GM10248 (cell line): ENCODE data around the gene LGR6.

ENCODE experiments used
- CTCF ChIA-PET: fragments of 300-600 bp; sonication (Branson Sonifier 250); formaldehyde crosslinking; extraction: SDS; loops from one replicate; lab custom pipeline; 2021; ENCODE audit warnings: antibody characterized with exemption; lab: Yijun Ruan, JAX
- POLR2A ChIA-PET: fragments of 350-650 bp; sonication (Branson Sonifier 250); formaldehyde crosslinking; extraction: SDS; loops from one replicate; lab custom pipeline; 2020; ENCODE audit warnings: antibody characterized with exemption; lab: Yijun Ruan, JAX
- DNase-seq: peaks from one replicate; pipeline ENCODE4 v3.0.0; 2012; ENCODE audit errors: extremely low spot score
- TF ChIP-seq, protein P1 (sequence below): IDR thresholded peaks from 2 replicates; pipeline ENCODE4 v1.5.1; 2012; ENCODE audit warnings: mild to moderate bottlenecking, low read depth; ENCODE audit errors: extremely low read depth, missing control alignments, control extremely low read depth

The LGR6 gene

GRCh38 chr1:202148391-202148790 is 45.2 kb upstream of the LGR6 start:
- ChIA-PET POLR2A (no interaction called here), CTCF (no interaction called here)
- TF ChIP-seq, protein P1, sequence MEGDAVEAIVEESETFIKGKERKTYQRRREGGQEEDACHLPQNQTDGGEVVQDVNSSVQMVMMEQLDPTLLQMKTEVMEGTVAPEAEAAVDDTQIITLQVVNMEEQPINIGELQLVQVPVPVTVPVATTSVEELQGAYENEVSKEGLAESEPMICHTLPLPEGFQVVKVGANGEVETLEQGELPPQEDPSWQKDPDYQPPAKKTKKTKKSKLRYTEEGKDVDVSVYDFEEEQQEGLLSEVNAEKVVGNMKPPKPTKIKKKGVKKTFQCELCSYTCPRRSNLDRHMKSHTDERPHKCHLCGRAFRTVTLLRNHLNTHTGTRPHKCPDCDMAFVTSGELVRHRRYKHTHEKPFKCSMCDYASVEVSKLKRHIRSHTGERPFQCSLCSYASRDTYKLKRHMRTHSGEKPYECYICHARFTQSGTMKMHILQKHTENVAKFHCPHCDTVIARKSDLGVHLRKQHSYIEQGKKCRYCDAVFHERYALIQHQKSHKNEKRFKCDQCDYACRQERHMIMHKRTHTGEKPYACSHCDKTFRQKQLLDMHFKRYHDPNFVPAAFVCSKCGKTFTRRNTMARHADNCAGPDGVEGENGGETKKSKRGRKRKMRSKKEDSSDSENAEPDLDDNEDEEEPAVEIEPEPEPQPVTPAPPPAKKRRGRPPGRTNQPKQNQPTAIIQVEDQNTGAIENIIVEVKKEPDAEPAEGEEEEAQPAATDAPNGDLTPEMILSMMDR: no peak
- DNase-seq: no peak

GRCh38 chr1:202149566-202149965 is 44.0 kb upstream of the LGR6 start:
- CTCF ChIA-PET: no interaction called here
- POLR2A ChIA-PET: no interaction called here
- TF ChIP-seq, protein P1: no peak
- no peak for DNase-seq

DNA sequence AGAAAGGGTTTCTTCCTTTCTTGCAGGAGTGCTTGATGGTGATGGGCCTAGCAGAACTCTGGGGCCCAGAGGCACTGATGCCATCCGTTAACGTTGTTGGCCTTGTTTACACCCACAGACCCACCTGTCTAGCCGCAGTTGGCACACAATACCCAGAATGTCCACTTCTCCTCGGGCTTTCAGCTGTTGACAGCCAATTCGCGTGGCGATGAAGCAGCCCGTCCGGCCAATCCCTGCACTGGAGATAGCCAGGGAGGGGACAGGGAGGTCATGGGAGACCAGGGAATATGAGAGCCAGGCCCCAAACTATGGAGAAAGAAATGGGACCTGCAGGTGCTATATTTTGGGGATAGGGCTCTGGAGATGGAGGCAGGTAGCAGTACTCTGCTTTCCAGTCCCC is 43.4 kb upstream of the LGR6 start:
- DNase-seq: no peak
- CTCF ChIA-PET: no interaction called here
- POLR2A ChIA-PET: no interaction called here
- TF ChIP-seq, protein P1: no peak

DNA sequence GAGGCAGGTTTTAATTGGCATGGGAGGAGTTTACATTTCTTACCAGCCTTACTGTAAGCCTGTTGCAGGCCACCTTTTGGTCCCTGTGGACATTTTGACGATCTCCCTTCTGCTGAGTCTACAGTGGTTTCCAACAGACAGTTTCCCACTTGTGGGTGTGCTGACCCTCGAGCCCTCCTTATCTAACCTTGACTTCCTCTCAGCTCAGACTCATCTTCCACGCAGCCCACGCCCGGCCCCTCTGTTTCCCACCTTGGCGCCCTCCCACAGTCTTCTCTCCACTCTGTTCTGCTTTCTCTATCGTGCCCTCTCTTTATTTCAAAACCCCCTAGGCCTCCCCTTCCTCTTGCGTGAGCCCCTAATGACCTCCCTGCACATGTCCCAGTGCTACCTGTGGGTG is 43.0 kb upstream of the LGR6 start:
- ChIA-PET CTCF (interaction anchor here (1.6 kb wide), 1 partner anchor 9 kb away, joined by 3 read pairs; the partner anchor contains the start of gene PTPN7), POLR2A (no interaction called here)
- no peak for DNase-seq
- TF ChIP-seq, protein P1: no peak

- DNase-seq: no peak
- CTCF ChIA-PET: interaction anchor here (1.2 to 1.6 kb wide), 3 partner anchors 9 to 152 kb away, joined by 3 to 4 read pairs (median 3); partner anchors contain the start of gene PTPN7
- TF ChIP-seq, protein P1: no peak
- POLR2A ChIA-PET: no interaction called here
These were observed 42.6 kb upstream of the LGR6 start for GRCh38 chr1:202151045-202151444.

DNA sequence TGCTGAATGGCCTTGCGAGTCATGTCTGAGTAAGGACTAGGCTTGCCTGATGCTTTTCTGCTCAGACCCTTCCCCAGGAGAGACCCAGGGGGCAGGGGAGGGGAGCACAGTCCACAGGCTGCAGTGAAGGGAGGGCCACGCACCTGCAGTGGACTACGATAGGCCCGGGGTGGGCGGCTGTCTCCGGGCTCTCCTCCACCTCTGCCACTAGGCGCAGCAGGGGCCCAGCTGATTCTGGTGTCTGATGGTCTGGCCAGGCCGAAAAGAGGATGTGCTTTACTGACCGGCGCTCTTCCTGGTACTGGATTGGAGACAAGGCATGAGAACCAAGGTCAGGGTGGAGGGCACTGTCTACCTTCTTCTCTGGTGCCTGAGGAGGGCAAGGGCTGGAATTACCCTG is 41.2 kb upstream of the LGR6 start:
- DNase-seq: no peak
- ChIA-PET POLR2A (no interaction called here), CTCF (interaction anchor here (1.2 kb wide), 1 partner anchor 153 kb away, joined by 3 read pairs; no protein-coding TSS in a partner anchor)
- TF ChIP-seq, protein P1: no peak
